H1 (cell line): ENCODE measurements around the gene VMP1. TPM values are rescaled to one million over a fixed set of nuclear protein-coding genes. Genes with fewer than 3 reads are reported as not detected.

Source experiments
- CTBP2 ChIP-seq: IDR thresholded peaks from 2 replicates; pipeline ENCODE4 v1.7.0; 2011; ENCODE audit warnings: borderline replicate concordance, mild to moderate bottlenecking, moderate library complexity, mixed read lengths, low read length; ENCODE audit not compliant: insufficient read depth, insufficient read length
- PHF8 ChIP-seq: fragments of 200-600 bp; sonication (generic); conservative IDR thresholded peaks from 2 replicates; pipeline ENCODE4 v1.7.1; 2012; ENCODE audit warnings: low read depth, mild to moderate bottlenecking, inconsistent platforms, low read length, moderate library complexity
- SIRT6 ChIP-seq: IDR thresholded peaks from one replicate; pipeline ENCODE4 v1.7.1; 2012; ENCODE audit warnings: low read length, inconsistent platforms
- polyA plus RNA-seq, 7 experiments: library from polyadenylated mRNA; depleted of rRNA in 3 of 7; stranded (reverse) in 5 of 7; unstranded in 2 of 7; fragments of >200 nt in 5 of 7; fragments of 200-250 nt in 2 of 7; gene quantifications; 1 replicate in 5 of 7; 2 replicates in 1 of 7; 4 replicates in 1 of 7; pipeline versions ENCODE4 v1.2.1 to v1.2.3, GENCODE V29; 2011 to 2013; ENCODE audit warnings: missing spikeins in 2 of 7, mixed read lengths in 2 of 7
- total RNA-seq: library from RNA; stranded (reverse); fragmentation: NEBNext Ultra II Directional; extraction: Animal tissue kit (Norgen Biotek cat#: 25700); gene quantifications from 2 replicates; pipeline ENCODE4 v1.2.1, GENCODE V29; 2021
- TF ChIP-seq, protein P1 (sequence below): IDR thresholded peaks from 2 replicates; pipeline ENCODE4 v1.6.1; 2011; ENCODE audit warnings: low read depth, mild to moderate bottlenecking, low read length; ENCODE audit not compliant: insufficient read depth

VMP1 gene
- total and polyA plus RNA-seq, 2 of the 8 experiments (the other 6 are each of a cell fraction or from before 2014, with no cell fraction given), result 45.0 to 92.7 TPM

DNA sequence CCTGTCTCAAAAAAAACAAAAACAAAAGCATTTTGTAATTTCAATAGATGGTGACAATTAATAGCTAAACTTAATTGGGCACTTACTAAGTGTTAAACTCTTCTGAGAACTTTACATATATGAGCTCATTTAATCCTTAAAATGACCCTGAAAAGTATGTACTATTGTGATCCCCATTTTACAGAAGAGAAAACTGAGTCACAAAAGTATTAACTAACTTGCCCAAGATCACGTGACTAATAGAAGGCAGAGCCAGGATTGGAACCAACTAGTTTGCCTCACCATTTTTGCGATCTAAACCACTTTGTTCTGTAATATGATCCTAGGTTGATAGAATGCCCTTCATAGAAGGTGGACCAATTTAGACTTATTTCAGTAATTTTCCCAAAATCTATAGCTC lies 26.2 kb downstream of the VMP1 start (continued):
- TF ChIP-seq PHF8, result no peak
- TF ChIP-seq, protein P1, sequence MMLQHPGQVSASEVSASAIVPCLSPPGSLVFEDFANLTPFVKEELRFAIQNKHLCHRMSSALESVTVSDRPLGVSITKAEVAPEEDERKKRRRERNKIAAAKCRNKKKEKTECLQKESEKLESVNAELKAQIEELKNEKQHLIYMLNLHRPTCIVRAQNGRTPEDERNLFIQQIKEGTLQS, result no peak
- TF ChIP-seq CTBP2, result no peak
- no peak for TF ChIP-seq SIRT6
